Trophoblast cell (in vitro differentiated cells and primary cell): ENCODE data around the gene OSBPL1A.

Experiments
- DNase-seq, 2 donors: peaks; one replicate each; pipeline ENCODE4 v3.0.0-alpha.2; 2016
- H2AFZ ChIP-seq: 2 replicates; pipeline ENCODE4 v1.6.1; 2013; ENCODE audit warnings: low read length, moderate library complexity, mild to moderate bottlenecking; ENCODE audit not compliant: insufficient read depth, poor library complexity
- H2AK5ac ChIP-seq: 2 replicates; pipeline ENCODE4 v1.6.1; 2013; ENCODE audit warnings: mild to moderate bottlenecking, low read length
- H2BK120ac ChIP-seq: 2 replicates; pipeline ENCODE4 v1.6.1; 2013; ENCODE audit warnings: low read length, mild to moderate bottlenecking, moderate library complexity; ENCODE audit not compliant: insufficient read depth, poor library complexity
- H2BK12ac ChIP-seq: 2 replicates; pipeline ENCODE4 v1.6.1; 2013; ENCODE audit warnings: mild to moderate bottlenecking, low read length, moderate library complexity
- H2BK5ac ChIP-seq: 2 replicates; pipeline ENCODE4 v1.6.1; 2013; ENCODE audit warnings: low read length, low read depth, moderate library complexity, mild to moderate bottlenecking; ENCODE audit not compliant: poor library complexity
- H3K14ac ChIP-seq: 2 replicates; pipeline ENCODE4 v1.6.1; 2013; ENCODE audit warnings: mild to moderate bottlenecking, low read length
- H3K18ac ChIP-seq: 2 replicates; pipeline ENCODE4 v1.6.1; 2013; ENCODE audit warnings: mild to moderate bottlenecking, low read length
- H3K23ac ChIP-seq: 2 replicates; pipeline ENCODE4 v1.6.1; 2013; ENCODE audit warnings: low read length
- H3K27ac ChIP-seq: 2 replicates; pipeline ENCODE4 v1.5.1; 2013; ENCODE audit warnings: low read depth, mild to moderate bottlenecking, inconsistent platforms, low read length, moderate library complexity
- H3K27me3 ChIP-seq: 2 replicates; pipeline ENCODE4 v1.6.1; 2013; ENCODE audit warnings: inconsistent platforms, mild to moderate bottlenecking, low read length, moderate library complexity; ENCODE audit not compliant: insufficient read depth
- H3K36me3 ChIP-seq, 2 experiments: 1 replicate in 1 of 2; 2 replicates in 1 of 2; pipeline ENCODE4 v1.6.1; 2013; ENCODE audit warnings: low read length in 2 of 2, mild to moderate bottlenecking in 2 of 2, moderate library complexity in 1 of 2; ENCODE audit not compliant: insufficient read depth in 2 of 2, control insufficient read depth in 1 of 2
- H3K4ac ChIP-seq: 2 replicates; pipeline ENCODE4 v1.6.1; 2013; ENCODE audit warnings: low read depth, mild to moderate bottlenecking, low read length, moderate library complexity
- H3K4me1 ChIP-seq, 2 experiments: 1 replicate in 1 of 2; 2 replicates in 1 of 2; pipeline ENCODE4 v1.6.1; 2013; ENCODE audit warnings: low read length in 2 of 2, mild to moderate bottlenecking in 2 of 2, moderate library complexity in 1 of 2; ENCODE audit not compliant: insufficient read depth in 2 of 2, control insufficient read depth in 1 of 2
- H3K4me2 ChIP-seq: 2 replicates; pipeline ENCODE4 v1.6.1; 2013; ENCODE audit warnings: inconsistent platforms, mild to moderate bottlenecking, low read length, moderate library complexity
- H3K4me3 ChIP-seq: 2 replicates; pipeline ENCODE4 v1.5.1; 2013; ENCODE audit warnings: mild to moderate bottlenecking, low read depth, low read length, inconsistent platforms
- H3K79me1 ChIP-seq: one replicate; pipeline ENCODE4 v1.6.1; 2013; ENCODE audit warnings: low read length
- H3K79me2 ChIP-seq: 2 replicates; pipeline ENCODE4 v1.6.1; 2013; ENCODE audit warnings: low read length, mild to moderate bottlenecking; ENCODE audit not compliant: control insufficient read depth, insufficient read depth, poor library complexity
- H3K9ac ChIP-seq: 2 replicates; pipeline ENCODE4 v1.6.1; 2013; ENCODE audit warnings: mild to moderate bottlenecking, low read length
- H3K9me3 ChIP-seq: 2 replicates; pipeline ENCODE4 v1.6.1; 2013; ENCODE audit warnings: low read depth, mild to moderate bottlenecking, control low read depth, inconsistent platforms, low read length; ENCODE audit not compliant: insufficient read depth
- H4K12ac ChIP-seq: 2 replicates; pipeline ENCODE4 v1.6.1; 2013; ENCODE audit warnings: low read depth, mild to moderate bottlenecking, low read length, moderate library complexity
- H4K8ac ChIP-seq: 2 replicates; pipeline ENCODE4 v1.6.1; 2013; ENCODE audit warnings: low read depth, mild to moderate bottlenecking, low read length, moderate library complexity
- H4K91ac ChIP-seq: one replicate; pipeline ENCODE4 v1.6.1; 2013; ENCODE audit warnings: low read depth, mild to moderate bottlenecking, low read length, moderate library complexity
- WGBS: extraction: QIAGEN DNeasy Blood & Tissue Kit; methylation state at CpG from one replicate; pipeline ENCODE4 v1.1.7; 2013; ENCODE audit warnings: missing lambda C conversion rate; ENCODE audit not compliant: insufficient read length, insufficient coverage; ENCODE audit errors: extremely low coverage; 5-methylcytosine and 5-hydroxymethylcytosine counted together

The OSBPL1A gene

DNA sequence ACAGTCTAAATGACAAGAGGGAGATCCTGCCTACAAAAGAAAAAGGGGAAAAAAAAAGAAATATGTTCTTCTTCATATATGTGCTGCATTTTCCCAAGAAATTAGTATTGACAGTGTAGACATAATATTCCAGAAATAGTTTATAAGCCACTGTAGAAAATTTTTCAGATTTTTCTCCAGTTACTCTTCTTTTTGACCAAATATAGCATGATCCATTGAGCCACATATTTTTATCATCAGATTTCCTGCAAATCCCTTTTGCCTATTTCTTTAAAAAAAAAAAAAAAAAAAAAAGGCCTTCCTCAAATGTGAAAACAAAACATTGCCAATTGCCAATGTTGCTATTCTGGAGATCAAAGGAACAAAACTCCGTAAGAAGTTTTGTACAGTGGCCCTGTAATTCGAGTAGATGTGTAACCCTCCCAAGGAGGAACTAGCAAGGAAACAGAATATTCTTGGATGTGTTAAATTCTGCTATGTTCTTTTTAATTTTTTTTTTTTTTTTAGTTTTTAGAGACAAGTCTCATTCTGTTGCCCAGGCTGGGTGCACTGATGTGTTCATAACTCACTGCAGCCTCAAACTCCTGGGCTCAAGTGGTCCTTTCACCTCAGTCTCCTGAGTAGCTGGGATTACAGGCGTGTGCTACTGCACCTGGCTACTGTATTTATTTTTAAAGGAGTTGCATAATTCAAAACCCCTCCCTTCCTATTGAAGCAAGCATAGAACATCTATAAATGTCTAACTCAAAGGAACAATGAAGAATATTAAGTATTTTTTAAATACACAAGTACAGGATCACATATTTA, 271.3 kb downstream of the OSBPL1A start:
- no peaks in the 10 kb centered on the region for H3K79me1 ChIP-seq
- H3K27me3 ChIP-seq, result no peaks in the 10 kb centered on the region
- no peaks in the 10 kb centered on the region for H3K79me2 ChIP-seq
- no peak overlapping the region for H3K14ac ChIP-seq
- no peak overlapping the region for H4K91ac ChIP-seq
- H4K8ac ChIP-seq, result no peak overlapping the region
- no peak overlapping the region for H3K23ac ChIP-seq
- H3K9me3 ChIP-seq, result no peaks in the 10 kb centered on the region
- H3K4me3 ChIP-seq, result no peak overlapping the region
- no peak overlapping the region for H3K9ac ChIP-seq
- WGBS, result no CpG with 5 or more reads among the region's 3 CpGs
- H3K27ac ChIP-seq, result no peak overlapping the region
- no peaks in the 10 kb centered on the region for H3K36me3 ChIP-seq
- H3K18ac ChIP-seq, result no peak overlapping the region
- no peak overlapping the region for H2AK5ac ChIP-seq
- H2AFZ ChIP-seq, result no peak overlapping the region
- no peak overlapping the region for H3K4me2 ChIP-seq
- no peak overlapping the region for H2BK120ac ChIP-seq
- H4K12ac ChIP-seq, result no peak overlapping the region
- H3K4me1 ChIP-seq, result no peaks in the 10 kb centered on the region
- H3K4ac ChIP-seq, result no peak overlapping the region
- DNase-seq, result no peak
- no peak overlapping the region for H2BK12ac ChIP-seq
- no peak overlapping the region for H2BK5ac ChIP-seq

DNA sequence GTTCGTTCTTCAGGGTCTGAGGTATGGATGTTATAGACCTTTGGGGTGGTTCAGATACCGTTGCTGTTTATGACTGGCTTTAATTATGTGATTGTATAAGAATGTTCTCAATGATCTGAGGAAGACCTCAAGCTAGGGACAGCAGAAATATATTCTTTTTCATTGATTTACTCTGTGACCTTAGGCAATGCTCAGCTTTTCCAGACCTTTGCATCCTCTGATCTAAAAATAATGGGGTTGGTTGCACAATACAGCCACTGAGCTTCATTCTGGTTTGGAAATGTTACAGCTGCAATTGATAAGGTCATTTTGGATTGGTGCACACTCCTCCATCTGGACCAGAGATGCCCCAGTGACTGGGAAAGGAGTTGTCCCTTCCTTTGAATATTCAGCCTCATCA, 276.0 kb downstream of the OSBPL1A start:
- H3K4ac ChIP-seq, result no peak overlapping the region
- H3K79me2 ChIP-seq, result no peaks in the 10 kb centered on the region
- no peak overlapping the region for H3K18ac ChIP-seq
- no peak overlapping the region for H3K23ac ChIP-seq
- no CpG with 5 or more reads among the region's 2 CpGs for WGBS
- H2BK5ac ChIP-seq, result no peak overlapping the region
- no peak overlapping the region for H2AFZ ChIP-seq
- H2BK12ac ChIP-seq, result no peak overlapping the region
- no peak overlapping the region for H4K12ac ChIP-seq
- no peaks in the 10 kb centered on the region for H3K9me3 ChIP-seq
- no peak overlapping the region for H3K4me2 ChIP-seq
- no peak overlapping the region for H4K8ac ChIP-seq
- H4K91ac ChIP-seq, result no peak overlapping the region
- H3K36me3 ChIP-seq, result no peaks in the 10 kb centered on the region
- H3K27me3 ChIP-seq, result no peaks in the 10 kb centered on the region
- H3K79me1 ChIP-seq, result no peaks in the 10 kb centered on the region
- no peak overlapping the region for H3K27ac ChIP-seq
- H3K9ac ChIP-seq, result no peak overlapping the region
- H2AK5ac ChIP-seq, result no peak overlapping the region
- no peak overlapping the region for H2BK120ac ChIP-seq
- H3K4me3 ChIP-seq, result no peak overlapping the region
- DNase-seq, result no peak
- no peaks in the 10 kb centered on the region for H3K4me1 ChIP-seq
- no peak overlapping the region for H3K14ac ChIP-seq

DNA sequence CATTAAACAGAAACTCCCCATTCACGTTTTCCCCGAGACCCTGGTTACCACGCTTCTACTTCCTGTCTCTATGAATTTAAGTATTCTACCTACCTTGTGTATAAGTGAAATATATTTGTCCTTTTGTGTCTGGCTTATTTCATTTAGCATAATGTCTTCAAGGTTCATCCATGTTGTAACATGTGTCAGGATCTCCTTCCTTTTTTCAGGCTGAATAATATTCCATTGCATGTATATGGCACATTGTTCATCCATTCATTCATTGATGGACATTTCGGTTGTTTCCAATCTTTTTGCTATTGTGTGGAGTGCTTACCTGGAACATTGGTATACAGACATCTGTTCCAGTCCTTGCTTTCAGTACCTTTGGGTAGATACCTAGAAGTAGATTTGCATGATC, 276.9 kb downstream of the OSBPL1A start:
- Histone ChIP-seq H2AFZ (no peak overlapping the region), H2BK5ac (no peak overlapping the region), H4K91ac (no peak overlapping the region), H3K4me1 (no peaks in the 10 kb centered on the region), H3K27ac (no peak overlapping the region), H3K23ac (no peak overlapping the region), H3K18ac (no peak overlapping the region), H3K27me3 (no peaks in the 10 kb centered on the region), H3K14ac (no peak overlapping the region), H4K12ac (no peak overlapping the region), H4K8ac (no peak overlapping the region), H3K4ac (no peak overlapping the region), H3K36me3 (no peaks in the 10 kb centered on the region), H3K79me2 (no peaks in the 10 kb centered on the region), H3K9ac (no peak overlapping the region), H2BK12ac (no peak overlapping the region), H3K4me2 (no peak overlapping the region), H3K9me3 (no peaks in the 10 kb centered on the region), H3K79me1 (no peaks in the 10 kb centered on the region), H2AK5ac (no peak overlapping the region), H2BK120ac (no peak overlapping the region), H3K4me3 (no peak overlapping the region)
- WGBS, result 100% methylated on average over 3 of the region's 4 CpGs
- no peak for DNase-seq

DNA sequence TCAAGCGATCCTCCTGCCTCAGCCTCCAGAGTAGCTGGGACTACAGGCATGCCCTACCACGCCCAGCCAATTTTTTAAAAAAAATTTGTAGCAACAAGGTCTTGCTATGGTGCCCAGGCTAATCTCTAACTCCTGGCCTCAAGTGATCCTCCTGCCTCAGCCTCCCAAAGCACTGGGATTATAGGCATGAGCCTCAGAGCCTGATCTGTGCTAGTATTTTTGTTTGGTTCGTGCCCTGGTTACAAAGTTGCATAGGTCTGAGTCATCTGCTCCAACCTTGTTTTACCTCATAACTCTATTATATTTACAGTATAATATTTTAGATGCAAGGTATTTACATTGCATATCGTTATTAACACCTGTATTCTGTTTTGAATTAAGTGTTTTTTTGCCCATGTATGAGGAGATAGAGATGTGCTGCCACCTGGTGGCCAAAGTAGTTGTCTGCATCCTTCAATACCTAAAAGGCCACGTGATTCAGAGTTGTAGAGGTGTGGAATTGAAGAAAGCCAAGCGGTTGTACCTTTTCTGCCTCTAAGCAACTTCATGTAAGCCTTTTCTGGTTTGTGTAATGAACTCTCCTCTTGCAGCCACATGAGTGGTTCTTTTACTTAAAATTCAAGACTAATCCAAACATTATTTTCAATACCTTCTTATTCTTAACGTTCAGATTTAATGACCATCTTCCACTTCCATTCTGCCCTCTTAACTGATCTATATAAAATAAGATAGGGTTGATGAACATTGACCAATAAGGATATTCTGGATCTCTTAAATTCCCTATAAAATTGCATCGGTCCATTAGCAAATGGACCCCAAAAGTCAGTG, 278.7 kb downstream of the OSBPL1A start:
- H3K9ac ChIP-seq, result no peak overlapping the region
- H3K4ac ChIP-seq, result no peak overlapping the region
- no peak overlapping the region for H3K4me3 ChIP-seq
- H3K79me1 ChIP-seq, result no peaks in the 10 kb centered on the region
- no peak overlapping the region for H2BK5ac ChIP-seq
- no peak overlapping the region for H3K14ac ChIP-seq
- no peak overlapping the region for H4K91ac ChIP-seq
- H3K36me3 ChIP-seq, result peaks cover 0 to 2% of the 10 kb centered on the region in 2 experiments
- no peak overlapping the region for H3K23ac ChIP-seq
- H4K8ac ChIP-seq, result no peak overlapping the region
- no peaks in the 10 kb centered on the region for H3K4me1 ChIP-seq
- no peaks in the 10 kb centered on the region for H3K27me3 ChIP-seq
- no peak overlapping the region for H3K18ac ChIP-seq
- no peak overlapping the region for H2AFZ ChIP-seq
- H2AK5ac ChIP-seq, result no peak overlapping the region
- DNase-seq, result peak; percentile 74 to 94
- no peak overlapping the region for H3K27ac ChIP-seq
- no peak overlapping the region for H2BK12ac ChIP-seq
- H3K9me3 ChIP-seq, result no peaks in the 10 kb centered on the region
- H3K4me2 ChIP-seq, result no peak overlapping the region
- no peak overlapping the region for H4K12ac ChIP-seq
- no peaks in the 10 kb centered on the region for H3K79me2 ChIP-seq
- no peak overlapping the region for H2BK120ac ChIP-seq
- WGBS, result 100% methylated on average over 1 of the region's 8 CpGs
